ENCODE results near the gene SPATS2L. TPM values are rescaled to one million over a fixed set of nuclear protein-coding genes. Genes with fewer than 3 reads are reported as not detected.

SPATS2L gene
- total and polyA plus RNA-seq, 8 donors: 81.2 to 96.7 (median 91.2) TPM

DNA sequence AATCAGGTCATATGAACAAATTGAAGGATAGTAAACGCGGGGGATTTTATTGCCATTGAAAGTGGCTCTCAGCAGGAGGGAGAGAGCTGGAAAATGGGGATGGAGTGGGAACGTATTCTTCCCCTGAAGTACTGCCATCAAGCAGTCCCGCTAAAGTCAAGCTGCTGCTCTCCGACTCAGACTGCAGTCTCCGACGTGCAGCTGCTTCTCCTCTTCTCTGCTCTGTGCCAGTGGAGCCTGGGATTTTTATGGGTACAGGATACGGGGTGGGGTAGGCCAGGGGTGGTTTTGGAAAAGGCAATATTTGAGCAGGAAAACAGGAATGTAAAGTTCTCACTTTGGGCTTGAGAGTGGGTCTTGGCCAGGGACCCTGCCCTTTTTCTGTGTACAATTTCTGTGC, 170.3 kb downstream of the SPATS2L start:
- TF ChIP-seq, protein P1, sequence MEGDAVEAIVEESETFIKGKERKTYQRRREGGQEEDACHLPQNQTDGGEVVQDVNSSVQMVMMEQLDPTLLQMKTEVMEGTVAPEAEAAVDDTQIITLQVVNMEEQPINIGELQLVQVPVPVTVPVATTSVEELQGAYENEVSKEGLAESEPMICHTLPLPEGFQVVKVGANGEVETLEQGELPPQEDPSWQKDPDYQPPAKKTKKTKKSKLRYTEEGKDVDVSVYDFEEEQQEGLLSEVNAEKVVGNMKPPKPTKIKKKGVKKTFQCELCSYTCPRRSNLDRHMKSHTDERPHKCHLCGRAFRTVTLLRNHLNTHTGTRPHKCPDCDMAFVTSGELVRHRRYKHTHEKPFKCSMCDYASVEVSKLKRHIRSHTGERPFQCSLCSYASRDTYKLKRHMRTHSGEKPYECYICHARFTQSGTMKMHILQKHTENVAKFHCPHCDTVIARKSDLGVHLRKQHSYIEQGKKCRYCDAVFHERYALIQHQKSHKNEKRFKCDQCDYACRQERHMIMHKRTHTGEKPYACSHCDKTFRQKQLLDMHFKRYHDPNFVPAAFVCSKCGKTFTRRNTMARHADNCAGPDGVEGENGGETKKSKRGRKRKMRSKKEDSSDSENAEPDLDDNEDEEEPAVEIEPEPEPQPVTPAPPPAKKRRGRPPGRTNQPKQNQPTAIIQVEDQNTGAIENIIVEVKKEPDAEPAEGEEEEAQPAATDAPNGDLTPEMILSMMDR (IDR thresholded peaks at IDR 0.05): no peak
- Histone ChIP-seq H3K27ac (no peak overlapping the region), H3K4me1 (peaks cover 0 to 9% of the 10 kb centered on the region in 2 donors), H3K36me3 (peaks cover 0 to 59% of the 10 kb centered on the region in 2 donors), H3K27me3 (no peaks in the 10 kb centered on the region), H3K4me3 (no peak overlapping the region), H3K9me3 (no peaks in the 10 kb centered on the region)
- ATAC-seq (no peak), DNase-seq (no peak)
- intact Hi-C loops (cut with DNase I): no loop called here

- ATAC-seq: no peak
- H3K36me3 ChIP-seq: peaks cover 0 to 51% of the 10 kb centered on the region in 2 donors
Observed at GRCh38 chr2:200477667-200478131, 171.2 kb downstream of the SPATS2L start.

GRCh38 chr2:200479692-200480265, 173.3 kb downstream of the SPATS2L start:
- no peak overlapping the region for H3K4me3 ChIP-seq
- H3K27me3 ChIP-seq: no peaks in the 10 kb centered on the region
- DNase-seq (peak in 1 of 4 donors; percentile 16), ATAC-seq (peak; percentile 69)
- H3K36me3 ChIP-seq: peaks cover 0 to 31% of the 10 kb centered on the region in 2 donors
- no peaks in the 10 kb centered on the region for H3K9me3 ChIP-seq
- intact Hi-C loops (cut with DNase I): no loop called here
- TF ChIP-seq, protein P1 (IDR thresholded peaks at IDR 0.05): no peak
- peaks cover 0 to 9% of the 10 kb centered on the region in 2 donors for H3K4me1 ChIP-seq
- peak overlapping the region in 1 of 2 donors; percentile 2 for H3K27ac ChIP-seq

More at GRCh38 chr2:200477667-200478131, 171.2 kb downstream of the SPATS2L start:
- DNase-seq: no peak
- no peaks in the 10 kb centered on the region for H3K9me3 ChIP-seq
- TF ChIP-seq, protein P1 (IDR thresholded peaks at IDR 0.05): no peak
- H3K27me3 ChIP-seq: no peaks in the 10 kb centered on the region
- H3K4me3 ChIP-seq: no peak overlapping the region
- no peak overlapping the region for H3K27ac ChIP-seq
- intact Hi-C loops (cut with DNase I): no loop called here
- H3K4me1 ChIP-seq: peaks cover 0 to 9% of the 10 kb centered on the region in 2 donors

DNA sequence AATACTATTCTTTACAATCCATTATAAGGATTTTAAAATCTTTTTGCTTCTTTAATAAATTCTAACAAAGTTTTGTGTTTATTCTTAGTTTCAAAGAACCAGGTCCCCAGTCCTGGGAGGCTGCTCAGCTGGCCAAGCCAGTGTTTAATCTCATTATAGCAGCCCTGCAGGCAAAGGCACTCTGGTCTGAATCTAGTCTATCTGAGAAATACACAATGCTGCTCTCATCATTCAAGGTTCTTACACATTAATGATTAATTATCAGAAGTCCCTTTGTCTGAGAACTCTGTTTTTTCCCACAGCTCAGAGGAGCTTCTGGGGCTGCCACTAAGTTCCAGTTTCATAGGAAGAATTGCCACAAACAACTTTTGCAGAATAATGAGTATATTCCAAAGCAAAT, 175.7 kb downstream of the SPATS2L start:
- ATAC-seq (no peak), DNase-seq (no peak)
- H3K4me1 ChIP-seq: peaks cover 0 to 9% of the 10 kb centered on the region in 2 donors
- H3K27ac ChIP-seq: no peak overlapping the region
- intact Hi-C loops (cut with DNase I): no loop called here
- H3K36me3 ChIP-seq: peaks cover 0 to 15% of the 10 kb centered on the region in 2 donors
- no peaks in the 10 kb centered on the region for H3K9me3 ChIP-seq
- no peak overlapping the region for H3K4me3 ChIP-seq
- TF ChIP-seq, protein P1 (IDR thresholded peaks at IDR 0.05): no peak
- no peaks in the 10 kb centered on the region for H3K27me3 ChIP-seq

DNA sequence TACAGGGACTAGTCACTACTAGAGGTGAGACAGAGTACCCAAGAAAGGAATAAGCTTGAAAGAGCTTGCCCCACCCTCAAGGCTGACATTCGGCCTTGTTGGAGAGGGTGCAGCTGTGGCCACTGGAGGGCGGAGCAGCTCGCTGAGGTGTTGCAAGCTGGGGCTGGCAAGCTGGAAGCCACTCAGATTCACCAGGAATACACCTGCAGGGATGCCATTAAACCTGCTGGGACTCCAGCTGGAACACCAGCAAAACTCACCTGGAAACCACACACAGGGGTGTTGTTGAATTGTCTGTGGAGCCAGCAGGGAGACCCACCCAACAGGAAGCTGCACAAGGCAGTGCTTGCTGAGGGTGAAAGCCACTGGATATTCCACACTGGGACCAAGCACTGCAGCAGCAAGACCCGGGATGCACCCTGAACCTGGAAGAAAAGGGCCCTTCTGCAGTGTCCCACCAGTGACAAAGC, 177.3 kb downstream of the SPATS2L start:
- H3K4me1 ChIP-seq: peaks cover 0 to 9% of the 10 kb centered on the region in 2 donors
- no peaks in the 10 kb centered on the region for H3K9me3 ChIP-seq
- ATAC-seq: peak; percentile 85
- TF ChIP-seq, protein P1 (IDR thresholded peaks at IDR 0.05): peak; percentile 24 to 28
- H3K27me3 ChIP-seq: no peaks in the 10 kb centered on the region
- intact Hi-C loops (cut with DNase I): no loop called here
- no peak overlapping the region for H3K4me3 ChIP-seq
- no peak overlapping the region for H3K27ac ChIP-seq
- H3K36me3 ChIP-seq: no peaks in the 10 kb centered on the region
- peak in 3 of 4 donors; percentile 44 to 85 (median 69) for DNase-seq
